GM23338 (cell line): ENCODE results near the gene RAD51B.

Source experiments
- JUNB ChIP-seq: IDR thresholded peaks from one replicate; pipeline ENCODE4 v1.6.1; 2016; ENCODE audit warnings: antibody characterized with exemption; ENCODE audit not compliant: unreplicated experiment
- POLR2AphosphoS5 ChIP-seq: IDR thresholded peaks from 2 replicates; pipeline ENCODE4 v1.6.1; 2016; ENCODE audit warnings: antibody characterized with exemption, low read depth
- STAT1 ChIP-seq: IDR thresholded peaks from one replicate; pipeline ENCODE4 v1.6.1; 2016; ENCODE audit warnings: antibody characterized with exemption; ENCODE audit not compliant: unreplicated experiment
- TF ChIP-seq, protein P1 (sequence below), 2 experiments: fragments of 200-600 bp in 1 of 2; sonication (generic) in 1 of 2; conservative IDR thresholded peaks; 2 replicates each; pipeline versions ENCODE4 v1.5.1 to v1.6.1; 2016 to 2017; ENCODE audit warnings: antibody characterized with exemption in 2 of 2, low read depth in 2 of 2, mild to moderate bottlenecking in 2 of 2, moderate library complexity in 1 of 2

DNA sequence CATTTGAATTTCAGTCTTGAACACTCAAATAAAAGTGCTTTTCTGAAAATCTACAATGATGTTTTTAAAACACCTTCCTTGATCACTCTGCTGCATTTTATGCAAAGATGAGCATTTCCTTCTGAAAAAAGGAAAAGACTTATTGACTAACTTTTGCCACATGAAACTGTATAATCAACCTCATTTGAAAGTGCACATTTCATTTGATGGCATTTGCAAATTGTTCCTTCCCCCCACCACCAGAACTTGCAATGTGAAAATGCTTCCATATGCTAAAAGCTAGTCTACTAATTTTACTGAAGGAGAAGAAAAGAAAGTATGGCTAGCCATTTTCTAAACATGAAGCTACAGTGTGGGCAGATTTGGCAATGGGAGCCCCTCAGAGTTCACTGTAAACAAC, 159.2 kb downstream of the RAD51B start:
- TF ChIP-seq POLR2AphosphoS5 (no peak), JUNB (no peak), STAT1 (no peak)
- TF ChIP-seq, protein P1, sequence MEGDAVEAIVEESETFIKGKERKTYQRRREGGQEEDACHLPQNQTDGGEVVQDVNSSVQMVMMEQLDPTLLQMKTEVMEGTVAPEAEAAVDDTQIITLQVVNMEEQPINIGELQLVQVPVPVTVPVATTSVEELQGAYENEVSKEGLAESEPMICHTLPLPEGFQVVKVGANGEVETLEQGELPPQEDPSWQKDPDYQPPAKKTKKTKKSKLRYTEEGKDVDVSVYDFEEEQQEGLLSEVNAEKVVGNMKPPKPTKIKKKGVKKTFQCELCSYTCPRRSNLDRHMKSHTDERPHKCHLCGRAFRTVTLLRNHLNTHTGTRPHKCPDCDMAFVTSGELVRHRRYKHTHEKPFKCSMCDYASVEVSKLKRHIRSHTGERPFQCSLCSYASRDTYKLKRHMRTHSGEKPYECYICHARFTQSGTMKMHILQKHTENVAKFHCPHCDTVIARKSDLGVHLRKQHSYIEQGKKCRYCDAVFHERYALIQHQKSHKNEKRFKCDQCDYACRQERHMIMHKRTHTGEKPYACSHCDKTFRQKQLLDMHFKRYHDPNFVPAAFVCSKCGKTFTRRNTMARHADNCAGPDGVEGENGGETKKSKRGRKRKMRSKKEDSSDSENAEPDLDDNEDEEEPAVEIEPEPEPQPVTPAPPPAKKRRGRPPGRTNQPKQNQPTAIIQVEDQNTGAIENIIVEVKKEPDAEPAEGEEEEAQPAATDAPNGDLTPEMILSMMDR (conservative IDR thresholded peaks at IDR 0.05; ENCODE audit: low read depth in 2 of 2), result no peak
